NCI-H774 (cell line): Measurements from ENCODE around the gene TCF15.
"Not testable (repeated sequence)": the region's sequence is repeated elsewhere in the genome, so short reads cannot be mapped to it uniquely, and the experiment has no call there.

Experiments
- DNase-seq: peaks from one replicate; lab custom pipeline; 2025; lab: John Stamatoyannopoulos, UW

Gene TCF15

GRCh38 chr20:578940-579690, 31.0 kb downstream of the TCF15 start:
- DNase-seq, result not testable (repeated sequence)

GRCh38 chr20:577167-577791, 32.8 kb downstream of the TCF15 start:
- DNase-seq, result peak; percentile 15

- no peak for DNase-seq
These were observed 34.0 kb downstream of the TCF15 start for GRCh38 chr20:576156-576555.

- DNase-seq, result no peak
These were observed 34.9 kb downstream of the TCF15 start for GRCh38 chr20:575230-575629.

- no peak for DNase-seq
These were observed 35.7 kb downstream of the TCF15 start for GRCh38 chr20:574297-574942.

GRCh38 chr20:573414-574296, 36.5 kb downstream of the TCF15 start:
- no peak for DNase-seq

GRCh38 chr20:572727-573126, 37.4 kb downstream of the TCF15 start:
- no peak for DNase-seq

GRCh38 chr20:571754-572441, 38.2 kb downstream of the TCF15 start:
- DNase-seq, result no peak

- no peak for DNase-seq
These were observed 41.3 kb downstream of the TCF15 start for GRCh38 chr20:568673-569415.

- no peak for DNase-seq
These were observed 41.9 kb downstream of the TCF15 start for GRCh38 chr20:568097-568652.

- no peak for DNase-seq
These were observed 45.9 kb downstream of the TCF15 start for GRCh38 chr20:564192-564591.

- no peak for DNase-seq
These were observed 46.9 kb downstream of the TCF15 start for GRCh38 chr20:563187-563586.

GRCh38 chr20:562232-562897, 47.7 kb downstream of the TCF15 start:
- no peak for DNase-seq

- peak; percentile 35 for DNase-seq
These were observed 48.5 kb downstream of the TCF15 start for GRCh38 chr20:561437-562231.

- no peak for DNase-seq
These were observed 49.4 kb downstream of the TCF15 start for GRCh38 chr20:560680-561079.

- no peak for DNase-seq
These were observed 52.0 kb downstream of the TCF15 start for GRCh38 chr20:558117-558516.

- DNase-seq, result no peak
These were observed 53.1 kb downstream of the TCF15 start for GRCh38 chr20:556984-557383.

GRCh38 chr20:555976-556385, 54.1 kb downstream of the TCF15 start:
- no peak for DNase-seq
